ENCODE measurements around the gene LRRC8D. TPM values are rescaled to one million over a fixed set of nuclear protein-coding genes. Genes with fewer than 3 reads are reported as not detected.

The LRRC8D gene
- polyA plus RNA-seq, 3 donors: 28.0 to 43.8 (median 42.9) TPM

- no peak for TF ChIP-seq CTCF (IDR thresholded peaks at IDR 0.05)
- H3K27me3 Mint-ChIP-seq (ENCODE audit: low read depth in 3 of 3): no peaks in the 10 kb centered on the region
Observed at GRCh38 chr1:89919174-89919573, 98.3 kb downstream of the LRRC8D start.

GRCh38 chr1:89922911-89923310 lies 102.1 kb downstream of the LRRC8D start:
- Histone ChIP-seq H3K9ac (ENCODE audit: insufficient read depth, low read length, poor library complexity, severe bottlenecking) (no peak overlapping the region), H3K4me1 (ENCODE audit: control insufficient read depth in 1 of 2, insufficient read depth in 2 of 2, low read length in 2 of 2) (no peaks in the 10 kb centered on the region), H3K27ac (ENCODE audit: low read depth in 1 of 2, low read length in 2 of 2) (no peak overlapping the region), H3K9me3 (replicated peaks in 1 of 2; ENCODE audit: control insufficient read depth in 1 of 2, insufficient read depth in 1 of 2, low read length in 2 of 2) (no peaks in the 10 kb centered on the region), H3K36me3 (replicated peaks in 1 of 2; ENCODE audit: control insufficient read depth in 1 of 2, insufficient read depth in 2 of 2, low read length in 2 of 2) (peaks cover 7 to 47% of the 10 kb centered on the region in 2 donors), H3K27me3 (ENCODE audit: control insufficient read depth in 2 of 2, insufficient read depth in 2 of 2, low read length in 2 of 2) (no peaks in the 10 kb centered on the region), H2AFZ (ENCODE audit: insufficient read depth, low read depth, low read length, poor library complexity, severe bottlenecking) (no peak overlapping the region), H4K20me1 (ENCODE audit: insufficient read depth, low read length) (peaks cover 95% of the 10 kb centered on the region), H3K4me2 (replicated peaks; ENCODE audit: extremely low read depth, low read length, poor library complexity, severe bottlenecking) (no peak overlapping the region), H3K79me2 (ENCODE audit: insufficient read depth, low read length) (peaks cover 93% of the 10 kb centered on the region), H3K4me3 (replicated peaks in 1 of 3; ENCODE audit: low read depth in 2 of 3, low read length in 3 of 3) (no peak overlapping the region)
- peaks cover 6% of the 10 kb centered on the region for H3K4me1 Mint-ChIP-seq
- no peak for TF ChIP-seq CTCF (IDR thresholded peaks at IDR 0.05)
- intact Hi-C loops (cut with micrococcal nuclease): no loop called here
- no CpG with 5 or more reads among the region's 2 CpGs for WGBS (ENCODE audit: insufficient coverage)
- no peak for DNase-seq
- H3K9me3 Mint-ChIP-seq: no peaks in the 10 kb centered on the region
- no peak overlapping the region for H3K4me3 Mint-ChIP-seq
- H3K36me3 Mint-ChIP-seq: peaks cover 31 to 37% of the 10 kb centered on the region in 2 donors
- peaks cover 0 to 1% (median 0%) of the 10 kb centered on the region in 3 donors for H3K27me3 Mint-ChIP-seq (ENCODE audit: low read depth in 3 of 3)
- H3K27ac Mint-ChIP-seq: no peak overlapping the region

More at GRCh38 chr1:89919174-89919573, 98.3 kb downstream of the LRRC8D start:
- peaks cover 95% of the 10 kb centered on the region for H3K79me2 ChIP-seq (ENCODE audit: insufficient read depth, low read length)
- H3K27me3 ChIP-seq (ENCODE audit: control insufficient read depth in 2 of 2, insufficient read depth in 2 of 2, low read length in 2 of 2): no peaks in the 10 kb centered on the region
- H3K27ac Mint-ChIP-seq: peak overlapping the region in 4 of 7 donors; percentile 5 to 43 (median 26)
- H3K4me1 ChIP-seq (ENCODE audit: control insufficient read depth in 1 of 2, insufficient read depth in 2 of 2, low read length in 2 of 2): no peaks in the 10 kb centered on the region
- no peak overlapping the region for H3K4me2 ChIP-seq (replicated peaks; ENCODE audit: extremely low read depth, low read length, poor library complexity, severe bottlenecking)
- H2AFZ ChIP-seq (ENCODE audit: insufficient read depth, low read depth, low read length, poor library complexity, severe bottlenecking): no peak overlapping the region
- peak overlapping the region in 1 of 2 donors; percentile 24 for H3K27ac ChIP-seq (ENCODE audit: low read depth in 1 of 2, low read length in 2 of 2)
- peaks cover 8% of the 10 kb centered on the region for H3K4me1 Mint-ChIP-seq
- DNase-seq: no peak
- no peak overlapping the region for H3K9ac ChIP-seq (ENCODE audit: insufficient read depth, low read length, poor library complexity, severe bottlenecking)
- intact Hi-C loops (cut with micrococcal nuclease): no loop called here
- H3K36me3 ChIP-seq (replicated peaks in 1 of 2; ENCODE audit: control insufficient read depth in 1 of 2, insufficient read depth in 2 of 2, low read length in 2 of 2): peaks cover 5 to 34% of the 10 kb centered on the region in 2 donors
- no peaks in the 10 kb centered on the region for H3K9me3 ChIP-seq (replicated peaks in 1 of 2; ENCODE audit: control insufficient read depth in 1 of 2, insufficient read depth in 1 of 2, low read length in 2 of 2)
- H3K36me3 Mint-ChIP-seq: peaks cover 25 to 29% of the 10 kb centered on the region in 2 donors
- no peak overlapping the region for H3K4me3 Mint-ChIP-seq
- peaks cover 95% of the 10 kb centered on the region for H4K20me1 ChIP-seq (ENCODE audit: insufficient read depth, low read length)
- H3K4me3 ChIP-seq (replicated peaks in 1 of 3; ENCODE audit: low read depth in 2 of 3, low read length in 3 of 3): no peak overlapping the region
- no peaks in the 10 kb centered on the region for H3K9me3 Mint-ChIP-seq
